HG02678 (cell line): ENCODE measurements around the gene CHRM5.
A peak's percentile ranks its signal among the peaks of the same experiment; 100 is the strongest.
"Not testable (repeated sequence)": the region's sequence is repeated elsewhere in the genome, so short reads cannot be mapped to it uniquely, and the experiment has no call there.

Experiments
- ATAC-seq: cut with Tn5 transposase; IDR thresholded peaks from one replicate; pipeline ENCODE4 v1.9.1; 2021; ENCODE audit warnings: mild to moderate bottlenecking, moderate library complexity; ENCODE audit not compliant: unreplicated experiment

Gene CHRM5

GRCh38 chr15:34038023-34038870 is 70.0 kb downstream of the CHRM5 start:
- ATAC-seq, result peak; percentile 72

DNA sequence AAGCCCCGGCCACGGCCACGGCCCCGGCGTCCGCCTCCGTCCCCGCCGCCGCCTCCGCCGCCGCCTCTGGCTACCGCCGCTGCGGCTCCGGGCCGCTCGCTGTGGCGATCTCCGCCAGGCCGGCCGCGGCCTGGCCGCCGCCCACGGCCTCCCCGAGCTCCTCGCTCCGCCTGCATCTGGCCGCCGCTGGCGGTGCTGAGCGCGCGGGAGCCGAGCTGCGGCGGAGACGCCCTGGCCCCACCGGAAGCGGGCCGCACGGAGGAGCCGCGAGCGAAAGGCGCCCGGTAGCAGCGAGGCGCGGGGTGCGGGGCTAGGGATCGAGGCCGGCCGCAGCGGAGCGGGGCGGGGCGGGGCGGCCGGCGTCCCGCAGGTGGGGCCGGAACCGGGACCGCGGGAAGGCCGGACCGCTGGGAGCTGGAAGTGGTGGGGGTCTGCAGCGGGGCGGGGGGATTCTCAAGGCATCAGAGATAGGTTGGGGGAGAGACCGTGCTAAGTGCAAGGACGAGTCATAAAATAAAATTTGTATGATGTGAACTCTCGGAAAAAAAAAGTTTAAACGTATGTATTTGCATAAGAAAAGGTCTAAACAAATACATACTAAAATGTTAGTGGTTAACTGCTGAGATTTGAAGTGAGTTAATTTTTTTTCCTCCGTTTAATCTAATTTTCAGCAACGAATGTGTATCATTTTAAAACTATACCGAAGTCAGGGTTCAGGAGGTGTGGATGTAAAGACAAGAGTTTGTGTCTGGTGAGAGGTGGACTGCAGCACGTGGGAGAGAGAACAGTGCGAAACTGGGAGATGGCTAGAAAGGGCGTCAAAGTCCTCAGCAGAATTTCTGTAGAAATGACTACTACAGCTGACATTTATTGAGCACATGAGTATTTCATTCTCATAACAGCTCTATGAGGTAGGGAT is 70.8 kb downstream of the CHRM5 start, which contains the start of gene AVEN:
Gene AVEN (minus strand): TSS at position 334 of the 919 bp plus-strand sequence. CDS start 158 bp downstream, at position 176.
- peak; percentile 54 for ATAC-seq

DNA sequence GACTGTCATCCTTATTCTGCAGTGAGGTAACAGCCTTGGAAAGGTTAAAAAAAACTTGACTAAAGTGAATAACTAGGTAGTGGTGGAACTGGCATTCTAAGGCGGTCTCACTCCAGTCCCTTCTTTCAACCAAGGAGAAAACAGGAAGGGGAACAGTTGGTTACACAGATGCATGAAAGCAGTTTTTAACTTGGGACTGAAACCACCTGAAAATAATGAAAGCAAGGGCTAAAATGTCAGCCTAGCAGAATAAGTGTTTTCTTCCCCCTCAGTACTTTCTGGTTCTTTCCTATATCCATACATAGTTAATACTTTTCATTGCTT is 71.5 kb downstream of the CHRM5 start:
- no peak for ATAC-seq

- no peak for ATAC-seq
These were observed 75.1 kb downstream of the CHRM5 start for GRCh38 chr15:34043391-34043790.

GRCh38 chr15:34043813-34044212 is 75.5 kb downstream of the CHRM5 start:
- no peak for ATAC-seq

- ATAC-seq, result no peak
These were observed 78.3 kb downstream of the CHRM5 start for GRCh38 chr15:34046471-34047145.

GRCh38 chr15:34047893-34048775 is 79.8 kb downstream of the CHRM5 start:
- no peak for ATAC-seq

DNA sequence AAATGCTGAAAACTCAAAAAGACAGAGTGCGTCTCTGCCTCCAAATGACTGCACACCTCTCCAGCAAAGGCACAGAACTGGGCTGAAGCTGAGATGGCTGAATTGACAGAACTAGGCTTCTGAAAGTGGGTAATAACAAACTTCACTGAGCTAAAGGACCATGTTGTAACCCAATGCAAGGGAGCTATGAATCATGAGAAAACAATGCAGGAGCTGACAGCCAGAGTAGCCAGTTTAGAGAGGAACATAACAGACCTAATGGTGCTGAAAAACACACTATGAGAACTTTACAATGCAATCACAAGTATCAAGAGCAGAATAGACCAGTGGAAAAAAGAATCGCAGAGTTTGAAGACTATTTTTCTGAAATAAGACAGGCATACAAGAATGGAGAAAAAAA is 80.8 kb downstream of the CHRM5 start:
- ATAC-seq, result no peak

DNA sequence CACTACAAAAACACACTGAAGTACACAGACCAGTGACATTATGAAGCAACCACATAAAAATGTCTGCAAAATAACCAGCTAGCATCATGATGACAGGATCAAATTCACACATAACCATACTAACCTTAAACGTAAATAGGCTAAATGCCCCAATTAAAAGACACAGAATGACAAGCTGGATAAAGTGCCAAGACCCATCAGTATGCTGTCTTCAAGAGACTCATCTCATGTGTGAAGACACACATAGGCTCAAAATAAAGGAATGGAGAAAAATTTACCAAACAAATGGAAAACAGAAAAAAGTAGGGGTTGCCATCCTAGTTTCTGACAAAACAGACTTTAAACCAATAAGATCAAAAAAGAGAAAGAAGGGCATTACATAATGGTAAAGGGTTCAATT is 82.1 kb downstream of the CHRM5 start:
- not testable (repeated sequence) for ATAC-seq

GRCh38 chr15:34054081-34054707 is 85.9 kb downstream of the CHRM5 start:
- no peak for ATAC-seq

GRCh38 chr15:34055868-34056595 is 87.7 kb downstream of the CHRM5 start:
- no peak for ATAC-seq

- ATAC-seq, result no peak
These were observed 88.6 kb downstream of the CHRM5 start for GRCh38 chr15:34056911-34057310.

- no peak for ATAC-seq
These were observed 91.2 kb downstream of the CHRM5 start for GRCh38 chr15:34059476-34059875.

GRCh38 chr15:34059946-34060345 is 91.6 kb downstream of the CHRM5 start:
- no peak for ATAC-seq

DNA sequence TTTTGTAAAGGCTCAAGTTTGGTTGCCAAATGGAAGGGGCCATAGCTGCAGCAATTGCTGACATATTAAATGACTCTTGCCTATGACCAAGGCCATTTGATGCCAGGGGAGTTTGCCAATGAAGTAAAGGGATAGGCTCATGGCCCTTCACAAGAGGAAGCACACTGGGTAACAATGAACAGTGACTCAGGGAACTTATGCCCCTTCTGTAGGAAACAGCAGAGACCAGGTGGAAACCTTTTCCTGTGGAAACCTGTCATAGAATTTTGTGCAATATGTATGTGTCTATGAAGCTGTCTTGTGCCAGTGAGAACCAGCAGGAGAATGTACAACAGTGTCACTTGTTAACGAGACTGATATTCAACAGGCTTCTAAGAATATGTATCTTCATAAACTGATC is 96.1 kb downstream of the CHRM5 start:
- ATAC-seq, result no peak

DNA sequence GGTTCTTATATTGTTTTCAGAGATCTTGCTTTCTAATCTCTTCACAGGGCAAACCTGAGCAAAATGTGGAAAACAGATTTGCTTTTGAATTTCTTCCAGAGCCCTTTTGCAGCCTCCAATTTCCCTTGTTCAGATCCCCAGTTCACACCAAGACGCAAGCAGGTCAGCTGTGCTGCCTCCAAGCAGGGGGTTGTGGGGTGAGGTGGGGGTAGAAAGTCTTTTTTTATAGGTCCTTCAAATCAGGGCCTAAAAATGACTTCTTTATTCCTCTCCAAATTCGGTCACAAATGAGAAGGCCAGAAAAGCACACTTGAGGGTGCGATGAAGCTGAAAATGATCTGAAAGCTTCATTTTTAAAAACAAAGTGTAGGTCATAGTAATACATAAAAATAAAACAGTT is 97.0 kb downstream of the CHRM5 start:
- no peak for ATAC-seq

DNA sequence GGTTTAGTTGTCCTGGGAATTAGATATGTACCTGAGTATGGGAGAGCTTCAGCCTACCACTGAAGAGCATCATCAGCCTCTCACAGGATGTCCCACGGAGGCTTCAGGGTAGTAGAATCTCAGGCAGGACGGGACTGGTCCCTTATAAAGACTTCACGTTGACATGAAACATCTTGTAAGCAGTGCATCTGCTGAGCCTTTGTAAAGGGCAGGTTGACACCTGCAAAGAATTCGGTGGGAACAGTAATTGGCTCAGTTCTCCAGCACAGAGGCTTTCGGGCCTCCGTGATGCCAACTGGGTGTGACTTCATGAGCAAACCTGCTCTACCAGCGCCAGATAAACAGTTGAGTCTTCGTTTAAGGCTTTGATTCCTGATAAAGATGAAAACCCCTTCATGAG is 97.6 kb downstream of the CHRM5 start:
- ATAC-seq, result no peak

GRCh38 chr15:34070003-34070402 is 101.7 kb downstream of the CHRM5 start:
- ATAC-seq, result no peak

GRCh38 chr15:34076785-34077184 is 108.5 kb downstream of the CHRM5 start:
- ATAC-seq, result no peak
